Neutrophil (primary cell): ENCODE results near the gene PPP1R3C.

ENCODE experiments used
- H3K27ac ChIP-seq: fragments of 200-600 bp; sonication (generic); 2 replicates; pipeline ENCODE4 v1.5.1; 2016; ENCODE audit warnings: mild to moderate bottlenecking, moderate library complexity
- H3K27me3 ChIP-seq: fragments of 200-600 bp; sonication (generic); 2 replicates; pipeline ENCODE4 v1.6.0; 2016; ENCODE audit warnings: mild to moderate bottlenecking
- H3K36me3 ChIP-seq: fragments of 200-600 bp; sonication (generic); 2 replicates; pipeline ENCODE4 v1.5.1; 2017
- H3K4me1 ChIP-seq, 2 experiments: fragments of 200-600 bp in 1 of 2; sonication (generic) in 1 of 2; 1 replicate in 1 of 2; 2 replicates in 1 of 2; pipeline versions ENCODE4 v1.5.1 to v1.6.1; 2013 to 2016; ENCODE audit warnings: low read depth in 1 of 2, low read length in 1 of 2, mild to moderate bottlenecking in 1 of 2, moderate library complexity in 1 of 2; ENCODE audit not compliant: control insufficient read depth in 1 of 2, insufficient read depth in 1 of 2
- H3K4me3 ChIP-seq, 2 experiments: fragments of 200-600 bp in 1 of 2; sonication (generic) in 1 of 2; 1 replicate in 1 of 2; 2 replicates in 1 of 2; pipeline ENCODE4 v1.5.1; 2013 to 2016; ENCODE audit warnings: low read depth in 1 of 2, low read length in 1 of 2, mild to moderate bottlenecking in 1 of 2, moderate library complexity in 1 of 2
- H3K9me3 ChIP-seq: fragments of 200-600 bp; sonication (generic); 2 replicates; pipeline ENCODE4 v1.5.1; 2016
- TF ChIP-seq, protein P1 (sequence below): fragments of 200-600 bp; sonication (generic); IDR thresholded peaks from 2 replicates; pipeline ENCODE4 v1.5.1; 2016; ENCODE audit warnings: antibody characterized with exemption

The PPP1R3C gene

DNA sequence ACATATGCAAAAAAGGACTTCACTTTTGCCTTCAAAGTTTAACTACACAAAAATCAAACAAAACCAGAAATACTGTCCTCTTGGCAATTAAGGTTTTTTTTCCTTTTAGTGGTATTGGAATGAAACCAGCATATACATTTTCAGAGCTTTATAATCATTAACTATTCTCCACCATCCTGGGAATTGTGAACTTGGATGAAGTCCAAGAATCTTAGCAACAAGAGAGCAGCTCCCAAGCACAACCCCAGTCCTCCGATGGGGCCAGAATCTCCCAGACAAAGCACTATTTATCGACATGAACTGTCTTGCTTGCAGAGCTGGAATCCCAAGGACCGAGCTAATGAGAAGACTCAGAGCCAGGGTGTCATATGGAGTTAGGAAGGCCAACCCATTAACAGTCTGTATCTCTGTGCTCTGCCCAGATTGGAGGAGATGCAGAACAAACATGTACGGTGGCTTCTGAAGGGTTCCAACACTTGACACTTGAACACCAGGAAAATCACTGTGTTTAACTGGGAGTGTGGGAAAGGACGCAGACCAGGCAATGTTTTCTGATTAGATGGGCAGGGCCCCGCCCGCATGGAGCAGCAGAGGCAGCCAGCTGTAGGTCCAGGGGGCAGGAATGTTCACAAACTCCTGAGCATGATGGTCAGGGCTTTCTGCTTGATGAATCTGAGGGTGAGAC lies 35.5 kb downstream of the PPP1R3C start:
- no peak overlapping the region for H3K4me3 ChIP-seq
- no peak overlapping the region for H3K27ac ChIP-seq
- H3K36me3 ChIP-seq: no peaks in the 10 kb centered on the region

DNA sequence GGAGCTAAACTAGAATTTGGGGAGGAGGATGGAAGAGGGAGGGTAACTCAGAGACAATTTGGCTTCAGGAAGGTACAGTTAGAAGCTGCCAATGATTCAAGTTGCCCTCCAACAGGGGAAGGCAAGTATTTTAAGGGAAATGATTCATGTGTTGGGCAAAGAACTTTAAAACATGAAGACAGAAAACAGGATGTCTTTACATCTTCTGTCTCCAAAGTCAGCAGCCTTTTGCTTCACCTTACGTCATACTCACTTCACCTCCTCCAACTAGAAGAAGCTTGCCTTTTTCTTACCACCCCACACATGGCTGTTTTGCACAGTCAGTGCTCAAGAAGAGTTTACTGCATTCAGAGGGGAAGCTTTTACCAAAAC lies 36.1 kb downstream of the PPP1R3C start:
- no peak overlapping the region for H3K27ac ChIP-seq
- H3K4me3 ChIP-seq: no peak overlapping the region
- no peaks in the 10 kb centered on the region for H3K36me3 ChIP-seq
- no peaks in the 10 kb centered on the region for H3K9me3 ChIP-seq
- H3K27me3 ChIP-seq: no peaks in the 10 kb centered on the region
- TF ChIP-seq, protein P1, sequence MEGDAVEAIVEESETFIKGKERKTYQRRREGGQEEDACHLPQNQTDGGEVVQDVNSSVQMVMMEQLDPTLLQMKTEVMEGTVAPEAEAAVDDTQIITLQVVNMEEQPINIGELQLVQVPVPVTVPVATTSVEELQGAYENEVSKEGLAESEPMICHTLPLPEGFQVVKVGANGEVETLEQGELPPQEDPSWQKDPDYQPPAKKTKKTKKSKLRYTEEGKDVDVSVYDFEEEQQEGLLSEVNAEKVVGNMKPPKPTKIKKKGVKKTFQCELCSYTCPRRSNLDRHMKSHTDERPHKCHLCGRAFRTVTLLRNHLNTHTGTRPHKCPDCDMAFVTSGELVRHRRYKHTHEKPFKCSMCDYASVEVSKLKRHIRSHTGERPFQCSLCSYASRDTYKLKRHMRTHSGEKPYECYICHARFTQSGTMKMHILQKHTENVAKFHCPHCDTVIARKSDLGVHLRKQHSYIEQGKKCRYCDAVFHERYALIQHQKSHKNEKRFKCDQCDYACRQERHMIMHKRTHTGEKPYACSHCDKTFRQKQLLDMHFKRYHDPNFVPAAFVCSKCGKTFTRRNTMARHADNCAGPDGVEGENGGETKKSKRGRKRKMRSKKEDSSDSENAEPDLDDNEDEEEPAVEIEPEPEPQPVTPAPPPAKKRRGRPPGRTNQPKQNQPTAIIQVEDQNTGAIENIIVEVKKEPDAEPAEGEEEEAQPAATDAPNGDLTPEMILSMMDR: no peak
- H3K4me1 ChIP-seq: no peaks in the 10 kb centered on the region

More for the DNA sequence above, 35.5 kb downstream of the PPP1R3C start:
- TF ChIP-seq, protein P1: no peak
- Histone ChIP-seq H3K27me3 (no peaks in the 10 kb centered on the region), H3K9me3 (no peaks in the 10 kb centered on the region), H3K4me1 (no peaks in the 10 kb centered on the region)

DNA sequence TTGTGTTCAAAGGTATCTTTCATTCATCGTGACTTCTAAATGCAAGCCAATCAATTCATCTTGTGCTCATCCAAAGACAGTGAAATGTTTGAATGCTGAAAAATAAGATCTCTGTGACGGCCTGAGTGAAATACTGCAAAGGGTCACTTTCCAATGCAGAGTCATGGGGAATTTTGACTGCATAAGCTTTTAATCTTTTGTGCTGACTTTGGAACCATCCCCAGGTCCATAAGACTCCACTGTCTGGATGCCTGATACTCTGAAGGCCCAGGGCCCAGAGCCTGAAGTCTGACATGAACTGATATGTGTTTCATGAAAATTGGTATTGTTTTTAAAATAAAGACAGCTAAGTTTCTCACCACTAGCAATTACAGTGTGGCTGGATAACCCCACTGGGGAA lies 39.0 kb downstream of the PPP1R3C start:
- no peaks in the 10 kb centered on the region for H3K27me3 ChIP-seq
- no peak overlapping the region for H3K27ac ChIP-seq
- no peak overlapping the region for H3K4me3 ChIP-seq
- TF ChIP-seq, protein P1: no peak
- H3K4me1 ChIP-seq: no peaks in the 10 kb centered on the region
- no peaks in the 10 kb centered on the region for H3K36me3 ChIP-seq
- no peaks in the 10 kb centered on the region for H3K9me3 ChIP-seq

DNA sequence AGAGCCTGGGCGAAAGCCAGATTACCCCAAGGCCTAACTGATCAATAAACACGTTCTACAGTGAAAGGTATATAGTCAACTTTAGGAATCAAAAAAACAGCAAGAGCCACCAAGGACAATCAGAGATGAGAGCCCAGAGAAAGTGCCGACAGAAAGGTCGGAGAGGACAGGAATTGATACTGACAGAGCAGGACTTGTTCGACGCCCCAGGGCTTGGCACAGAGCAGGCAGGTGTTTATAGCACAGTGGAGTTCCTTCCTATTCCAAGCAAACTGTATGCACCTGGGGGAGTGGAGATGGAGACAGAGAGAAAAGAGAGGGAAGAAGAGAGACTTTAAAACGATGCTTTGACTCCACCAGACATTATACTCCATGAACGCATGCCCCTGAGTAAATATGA lies 39.5 kb downstream of the PPP1R3C start:
- H3K36me3 ChIP-seq: no peaks in the 10 kb centered on the region
- no peak overlapping the region for H3K4me3 ChIP-seq

DNA sequence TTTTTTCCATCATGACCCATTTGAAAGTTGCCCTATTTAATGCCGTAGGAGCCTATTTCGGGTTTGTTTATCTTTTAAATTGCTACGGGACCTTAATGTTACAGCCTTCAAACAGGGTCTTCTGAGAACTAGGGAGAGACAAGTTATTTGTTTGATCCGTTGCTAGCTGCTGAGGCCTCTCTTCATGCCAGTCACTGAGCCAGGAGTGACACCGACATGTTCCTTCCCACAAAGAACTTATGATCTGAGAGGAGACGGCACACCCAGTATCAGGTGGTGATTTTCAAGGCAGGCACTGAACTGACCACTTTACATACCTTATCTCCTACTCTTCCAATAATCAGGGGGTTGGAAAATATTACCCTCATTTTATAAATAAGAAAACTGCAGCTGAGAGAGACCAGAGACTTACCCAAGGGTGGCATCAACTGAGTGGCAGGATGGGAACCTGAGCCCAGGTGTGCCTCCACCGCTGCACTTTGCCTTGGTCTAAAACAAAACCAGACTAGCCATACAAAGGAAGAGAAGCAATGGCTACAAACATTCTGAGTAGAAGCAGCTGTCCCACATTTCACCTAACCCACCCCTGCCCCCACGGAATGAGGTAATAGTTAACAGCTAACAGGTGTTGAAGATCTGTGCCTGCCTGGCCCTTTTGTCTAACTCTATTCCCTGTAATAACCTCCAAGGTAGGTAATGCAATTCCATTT lies 40.5 kb downstream of the PPP1R3C start:
- TF ChIP-seq, protein P1: no peak
- Histone ChIP-seq H3K4me3 (no peak overlapping the region), H3K36me3 (no peaks in the 10 kb centered on the region), H3K27ac (no peak overlapping the region), H3K27me3 (no peaks in the 10 kb centered on the region), H3K4me1 (no peaks in the 10 kb centered on the region), H3K9me3 (no peaks in the 10 kb centered on the region)

More for the DNA sequence above, 39.5 kb downstream of the PPP1R3C start:
- Histone ChIP-seq H3K27ac (no peak overlapping the region), H3K9me3 (no peaks in the 10 kb centered on the region), H3K27me3 (no peaks in the 10 kb centered on the region), H3K4me1 (no peaks in the 10 kb centered on the region)
- TF ChIP-seq, protein P1: no peak
